ENCODE results near the gene CTAGE6.
"Not testable (repeated sequence)": the region's sequence is repeated elsewhere in the genome, so short reads cannot be mapped to it uniquely, and the experiment has no call there.

CTAGE6 gene, protein sequence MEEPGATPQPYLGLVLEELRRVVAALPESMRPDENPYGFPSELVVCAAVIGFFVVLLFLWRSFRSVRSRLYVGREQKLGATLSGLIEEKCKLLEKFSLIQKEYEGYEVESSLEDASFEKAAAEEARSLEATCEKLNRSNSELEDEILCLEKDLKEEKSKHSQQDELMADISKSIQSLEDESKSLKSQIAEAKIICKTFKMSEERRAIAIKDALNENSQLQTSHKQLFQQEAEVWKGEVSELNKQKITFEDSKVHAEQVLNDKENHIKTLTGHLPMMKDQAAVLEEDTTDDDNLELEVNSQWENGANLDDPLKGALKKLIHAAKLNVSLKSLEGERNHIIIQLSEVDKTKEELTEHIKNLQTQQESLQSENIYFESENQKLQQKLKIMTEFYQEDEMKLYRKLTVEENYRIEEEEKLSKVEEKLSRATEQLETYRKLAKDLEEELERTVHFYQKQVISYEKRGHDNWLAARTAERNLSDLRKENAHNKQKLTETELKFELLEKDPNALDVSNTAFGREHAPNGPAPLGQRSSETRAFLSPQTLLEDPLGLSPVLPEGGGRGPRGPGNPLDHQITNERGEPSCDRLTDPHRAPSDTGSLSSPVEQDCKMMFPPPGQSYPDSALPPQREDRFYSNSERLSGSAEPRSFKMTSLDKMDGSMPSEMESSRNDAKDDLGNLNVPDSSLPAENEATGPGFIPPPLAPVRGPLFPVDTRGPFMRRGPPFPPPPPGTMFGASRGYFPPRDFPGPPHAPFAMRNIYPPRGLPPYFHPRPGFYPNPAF

DNA sequence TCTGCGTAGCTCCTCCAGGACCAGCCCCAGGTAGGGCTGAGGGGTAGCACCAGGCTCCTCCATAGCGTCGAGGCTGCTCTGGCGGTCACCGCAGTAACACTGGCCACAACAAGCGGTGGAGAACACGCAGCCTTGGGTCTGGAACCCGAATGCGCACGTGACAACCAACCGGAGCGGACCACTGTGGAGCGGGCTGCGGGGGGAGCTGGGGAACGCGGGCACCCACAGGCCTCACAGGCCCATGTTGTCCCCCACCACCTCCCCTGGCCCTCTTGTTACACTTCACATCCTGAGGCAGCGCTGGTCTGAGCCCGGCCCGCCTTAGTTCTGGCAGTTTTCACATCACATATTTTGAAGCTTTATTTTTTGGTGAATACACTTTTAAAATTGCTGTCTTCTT lies at the start of gene CTAGE6:
Gene CTAGE6 (minus strand): TSS at position 101 of the 400 bp plus-strand sequence. CDS start 38 bp downstream, at position 63.
- not testable (repeated sequence) for DNase-seq (ENCODE audit: low read depth)

DNA sequence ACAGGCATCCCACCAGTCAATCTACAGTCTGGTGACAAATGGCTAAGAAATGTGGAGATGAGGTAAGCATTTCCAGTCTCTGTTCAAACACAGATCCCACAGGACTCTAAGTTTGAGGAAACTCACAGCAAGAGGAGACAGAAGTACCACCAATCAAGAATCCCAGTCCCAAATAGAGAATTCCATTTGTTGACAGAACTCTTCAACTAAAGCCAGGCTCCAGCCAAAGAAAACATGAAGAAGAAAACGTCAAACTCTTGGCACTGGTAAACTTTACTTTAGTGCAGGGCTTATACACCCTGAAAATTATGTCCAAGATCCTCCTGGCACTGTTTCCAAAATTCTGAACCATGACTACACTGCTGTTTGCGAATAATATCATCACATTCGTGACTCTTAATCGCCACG lies 49.2 kb upstream of the CTAGE6 start:
- DNase-seq (ENCODE audit: low read depth), result not testable (repeated sequence)

DNA sequence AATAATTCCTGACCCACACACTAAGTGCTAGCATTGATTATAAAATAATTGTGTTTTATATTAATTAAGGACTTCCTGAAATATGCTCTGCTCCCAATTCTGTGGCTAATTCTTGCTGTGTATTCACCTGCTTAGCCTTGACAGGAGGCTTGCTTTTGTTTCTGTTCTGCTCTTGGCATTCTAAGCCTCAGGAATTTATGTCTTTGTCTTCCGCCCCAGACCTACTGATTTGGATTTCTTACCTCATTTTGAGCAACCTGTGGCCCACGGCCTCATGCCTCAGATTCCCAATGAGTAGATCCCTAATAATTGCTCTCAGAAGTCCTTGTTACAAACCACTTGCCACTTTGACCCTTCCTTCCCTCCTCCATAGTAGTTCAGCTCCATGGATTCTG lies 40.4 kb upstream of the CTAGE6 start:
- not testable (repeated sequence) for DNase-seq (ENCODE audit: low read depth)

DNA sequence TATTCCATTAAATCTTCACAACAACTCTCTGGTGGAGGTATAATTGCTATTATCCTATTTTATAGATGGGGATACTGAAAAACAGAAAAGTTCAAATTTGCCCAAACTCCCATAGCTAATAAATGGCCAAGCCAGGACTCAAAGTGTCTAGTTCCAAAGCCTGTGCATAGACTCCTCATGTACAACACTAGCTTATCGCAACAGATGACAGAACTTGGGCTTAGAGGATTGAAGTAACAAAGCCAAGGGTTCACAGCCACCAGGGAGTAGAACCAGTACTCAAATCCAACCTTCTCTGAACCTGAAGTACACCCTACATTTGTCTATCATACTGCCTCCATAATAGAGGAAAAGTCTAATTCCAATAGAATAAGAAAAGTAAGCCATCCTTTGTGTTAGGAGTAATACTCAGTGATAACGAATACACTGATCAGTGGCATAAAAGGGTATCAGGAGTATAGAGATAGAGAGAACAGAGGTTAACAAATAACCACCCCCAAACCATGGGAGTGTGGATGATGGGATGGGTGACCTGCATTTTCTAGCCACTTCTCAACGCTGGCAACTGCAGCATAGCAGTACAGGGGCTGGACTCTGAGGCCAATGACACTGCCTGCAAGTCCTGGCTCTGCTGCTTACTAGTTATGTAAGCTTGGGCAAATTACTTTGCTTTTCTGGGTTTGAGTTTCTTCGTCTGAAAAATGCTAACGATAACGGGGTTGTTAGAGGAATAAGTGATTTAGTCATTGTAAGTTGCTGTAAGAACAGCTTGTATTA lies 39.8 kb upstream of the CTAGE6 start:
- DNase-seq (ENCODE audit: low read depth), result not testable (repeated sequence)

- DNase-seq (ENCODE audit: low read depth), result not testable (repeated sequence)
Measured at GRCh38 chr7:143795653-143796052, 38.2 kb upstream of the CTAGE6 start.

DNA sequence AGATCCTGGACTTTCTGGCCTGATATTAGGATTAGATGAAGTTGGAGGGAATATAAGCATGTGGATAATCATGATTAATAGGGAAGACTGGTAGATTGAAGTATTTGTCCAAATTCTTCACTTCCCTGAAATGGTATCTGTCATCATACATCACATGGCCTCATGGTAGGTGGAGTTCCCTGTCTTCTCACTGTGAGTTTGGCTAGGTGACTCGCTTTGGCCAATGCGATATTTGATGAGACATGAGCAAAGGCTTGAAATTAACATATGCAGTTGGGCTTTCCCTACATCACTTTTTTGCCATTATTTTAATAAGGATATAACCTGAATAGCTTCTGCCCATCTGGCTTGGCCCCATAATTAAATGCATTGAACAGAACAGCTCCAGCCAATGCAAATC lies 35.1 kb upstream of the CTAGE6 start:
- DNase-seq (ENCODE audit: low read depth), result not testable (repeated sequence)

- not testable (repeated sequence) for DNase-seq (ENCODE audit: low read depth)
Measured at GRCh38 chr7:143785415-143786182, 28.1 kb upstream of the CTAGE6 start.

DNA sequence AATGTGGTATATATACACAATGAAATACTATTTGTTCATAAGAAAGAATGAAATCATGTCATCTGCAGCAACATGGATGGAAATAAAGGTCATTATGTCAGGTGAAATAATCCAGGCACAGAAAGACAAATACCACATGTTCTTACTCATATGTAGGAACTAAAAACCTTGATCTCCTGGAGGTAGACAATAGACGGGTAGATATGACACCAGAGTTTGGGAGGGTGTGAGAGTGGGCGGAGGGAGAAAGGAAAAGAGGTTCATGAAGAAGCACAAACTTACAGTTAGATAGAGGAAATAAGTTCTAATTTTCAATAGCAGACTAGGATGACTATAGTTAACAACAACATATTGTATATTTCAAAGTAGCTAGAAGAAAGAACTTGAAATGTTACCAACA lies 22.1 kb upstream of the CTAGE6 start:
- not testable (repeated sequence) for DNase-seq (ENCODE audit: low read depth)

DNA sequence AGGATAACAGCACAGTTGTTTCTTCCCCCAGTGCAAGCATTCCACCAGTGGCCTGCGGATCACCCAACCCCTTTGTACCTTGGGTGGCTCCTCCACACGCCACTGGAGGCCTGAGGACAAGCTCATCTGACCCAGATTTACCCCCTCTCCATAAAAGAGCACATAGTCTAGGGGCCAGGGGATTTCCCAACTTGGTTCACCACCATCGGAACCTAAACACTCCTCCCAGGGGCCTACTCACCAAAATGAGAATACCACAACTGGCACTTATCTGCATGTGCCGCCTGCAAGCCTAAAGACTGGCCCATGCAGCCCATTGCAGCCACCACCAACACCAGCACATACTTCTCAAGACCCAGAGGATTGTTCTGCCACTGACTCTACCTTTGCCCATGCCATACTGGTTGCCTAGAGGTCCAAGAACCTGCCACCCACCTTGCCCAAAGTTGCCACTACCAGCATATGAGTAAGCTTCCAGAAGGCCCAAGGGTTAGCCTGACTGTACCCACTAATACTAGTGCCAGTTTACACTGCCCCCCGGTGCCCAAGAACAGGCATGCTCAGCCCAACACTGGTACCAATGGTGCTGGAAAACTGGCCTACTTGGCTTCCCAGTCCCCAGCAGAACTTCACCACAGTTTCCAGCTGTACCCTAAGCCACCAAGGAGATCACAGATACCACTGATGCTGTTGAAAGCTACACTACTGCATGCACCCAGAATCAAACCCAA lies 15.4 kb upstream of the CTAGE6 start:
- DNase-seq (ENCODE audit: low read depth), result not testable (repeated sequence)

DNA sequence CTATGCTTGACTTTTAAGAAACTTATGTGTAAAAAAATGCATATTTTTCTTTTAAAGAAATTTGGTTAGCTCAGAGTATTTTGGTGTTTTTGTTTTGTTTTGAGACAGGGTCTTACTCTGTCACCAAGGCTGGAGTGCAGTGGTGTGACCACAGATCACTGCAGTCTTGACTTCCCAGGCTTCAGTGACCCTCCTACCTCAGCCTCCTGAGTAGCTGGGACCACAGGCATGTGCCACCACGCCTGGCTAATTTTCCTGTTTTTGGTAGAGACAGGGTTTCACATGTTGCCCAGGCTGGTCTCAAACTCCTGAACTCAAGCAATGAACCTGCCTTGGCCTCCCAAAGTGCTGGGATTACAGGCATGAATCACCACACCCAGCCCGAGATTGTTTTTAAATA lies 10.0 kb upstream of the CTAGE6 start:
- DNase-seq (ENCODE audit: low read depth), result not testable (repeated sequence)

GRCh38 chr7:143765678-143766077 lies 8.2 kb upstream of the CTAGE6 start:
- not testable (repeated sequence) for DNase-seq (ENCODE audit: low read depth)

GRCh38 chr7:143763065-143763464 lies 5.6 kb upstream of the CTAGE6 start:
- not testable (repeated sequence) for DNase-seq (ENCODE audit: low read depth)

- not testable (repeated sequence) for DNase-seq (ENCODE audit: low read depth)
Measured at GRCh38 chr7:143745340-143745739, 12.2 kb downstream of the CTAGE6 start.

DNA sequence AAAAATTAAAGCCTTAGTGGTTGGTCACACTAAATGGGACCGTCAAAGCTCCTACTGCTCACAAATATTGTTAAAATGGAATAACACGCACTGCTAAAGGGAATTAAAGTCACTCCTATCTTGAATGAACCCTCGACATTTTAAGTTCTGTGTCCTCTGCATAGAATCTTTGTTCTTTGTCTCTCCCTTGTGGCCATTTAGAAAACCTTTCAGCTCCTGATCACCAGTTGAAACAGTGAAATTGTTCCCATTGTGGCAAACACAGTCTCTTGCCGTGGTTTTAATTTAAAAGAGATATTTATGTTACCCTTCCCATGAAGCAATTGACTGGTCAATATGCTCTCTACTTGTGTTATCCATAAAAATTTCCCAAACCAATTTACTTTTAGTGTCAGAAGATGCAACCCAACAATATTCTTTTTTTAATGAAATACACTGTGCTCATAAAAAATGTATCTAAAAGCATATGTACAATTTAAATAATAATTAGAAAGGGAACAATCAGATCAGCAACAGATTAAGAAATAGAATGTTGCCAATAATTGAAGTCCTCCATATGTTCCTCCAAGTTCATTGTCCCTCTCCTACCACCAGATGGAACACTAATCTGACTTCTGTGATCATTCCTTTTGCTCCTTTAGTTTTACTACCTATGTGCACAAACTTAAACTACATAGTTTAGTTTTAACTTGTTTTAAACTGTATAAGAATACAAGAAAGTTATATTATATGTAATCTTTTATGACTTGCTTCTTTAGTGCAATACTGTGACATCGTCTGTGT lies 20.3 kb downstream of the CTAGE6 start:
- DNase-seq (ENCODE audit: low read depth), result not testable (repeated sequence)

DNA sequence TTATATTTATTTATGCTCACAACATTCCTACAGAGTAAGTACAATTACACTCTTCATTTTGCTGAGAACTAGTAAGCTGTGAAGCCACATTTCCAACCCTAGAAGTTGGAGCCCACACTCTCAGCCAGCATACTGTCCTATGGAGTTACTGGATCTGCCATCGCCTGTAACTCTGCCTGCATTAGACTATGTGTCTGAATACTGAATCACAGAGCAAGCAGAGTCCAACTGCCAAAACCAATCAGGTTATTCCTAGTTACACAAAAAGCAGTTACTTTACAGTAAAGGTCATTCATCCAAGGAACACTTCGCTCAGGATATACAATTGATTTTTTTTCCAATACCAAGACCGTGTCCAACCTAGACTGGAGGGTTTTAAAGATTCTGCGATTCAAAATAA lies 21.5 kb downstream of the CTAGE6 start:
- no peak for DNase-seq (ENCODE audit: low read depth)

DNA sequence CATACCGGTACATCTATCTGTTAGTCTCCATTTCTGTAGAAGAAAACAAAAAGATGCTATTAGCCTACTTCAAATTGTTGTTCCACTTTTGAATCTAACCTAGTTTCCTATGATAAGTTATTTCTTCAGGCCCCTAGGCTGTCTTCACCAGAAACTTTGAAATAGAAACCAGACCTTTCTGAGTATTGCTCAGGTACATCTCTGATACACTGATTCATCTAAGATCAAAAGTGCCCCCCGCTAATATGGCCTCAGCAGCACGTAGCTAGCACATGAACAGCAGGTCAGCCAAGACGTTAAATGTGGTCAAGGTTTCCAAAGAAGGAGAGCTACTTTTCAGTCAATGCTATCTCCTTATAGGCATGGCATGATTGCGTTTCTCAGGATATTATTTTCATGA lies 23.6 kb downstream of the CTAGE6 start:
- DNase-seq (ENCODE audit: low read depth), result no peak

GRCh38 chr7:143728333-143728862 lies 29.1 kb downstream of the CTAGE6 start:
- DNase-seq (ENCODE audit: low read depth), result no peak

GRCh38 chr7:143727561-143727960 lies 29.9 kb downstream of the CTAGE6 start:
- DNase-seq (ENCODE audit: low read depth), result not testable (repeated sequence)

DNA sequence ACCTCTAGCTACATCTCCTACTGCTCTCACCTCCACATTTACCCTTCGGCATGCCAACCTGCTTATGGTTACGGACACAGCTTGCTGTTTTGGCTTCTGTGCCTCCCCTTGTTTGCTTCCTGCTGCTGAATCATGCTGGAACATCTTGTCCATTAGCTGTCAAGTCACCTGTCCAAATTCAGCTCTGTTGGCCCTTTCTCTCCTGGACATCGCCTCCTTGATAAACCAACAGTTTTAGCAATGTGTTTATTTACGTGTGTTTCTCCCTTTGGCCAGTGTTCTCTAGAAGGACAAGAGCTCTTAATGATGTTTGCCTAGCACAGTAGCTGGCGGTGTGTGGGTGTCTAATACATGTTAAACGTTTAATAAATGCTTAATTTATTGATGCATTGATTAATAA lies 31.4 kb downstream of the CTAGE6 start:
- not testable (repeated sequence) for DNase-seq (ENCODE audit: low read depth)

DNA sequence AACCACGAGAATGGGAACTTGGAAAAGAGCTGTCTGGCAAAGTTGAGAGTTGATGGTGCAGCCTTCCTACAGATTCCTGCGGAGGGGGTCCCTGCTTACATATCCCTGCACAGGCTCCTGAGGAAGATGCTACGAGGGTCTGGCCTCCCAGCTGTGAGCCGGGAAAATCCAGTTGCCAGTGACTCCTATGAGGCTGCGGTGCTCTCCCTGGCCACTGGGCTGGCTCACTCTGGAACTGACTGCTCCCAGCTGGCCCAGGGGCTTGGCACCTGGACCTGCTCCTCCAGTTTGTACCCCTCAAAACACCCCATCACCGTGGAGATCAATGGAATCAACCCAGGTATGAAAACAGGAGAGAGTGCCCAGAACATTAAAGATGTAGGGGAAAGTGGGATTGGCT lies 37.2 kb downstream of the CTAGE6 start:
- DNase-seq (ENCODE audit: low read depth), result not testable (repeated sequence)

Measured in activated T-cell treated with anti-CD3 and anti-CD28 coated beads for 48 hours (primary cell).